NCI-H2227 treated with DMSO at 0.1 percent for 48 hours (cell line): Measurements from ENCODE around the gene SHROOM3.
A peak's percentile ranks its signal among the peaks of the same experiment; 100 is the strongest.
"Not testable (repeated sequence)": the region's sequence is repeated elsewhere in the genome, so short reads cannot be mapped to it uniquely, and the experiment has no call there.

ENCODE experiments used
- DNase-seq: peaks from one replicate; lab custom pipeline; 2025; lab: John Stamatoyannopoulos, UW

The SHROOM3 gene

GRCh38 chr4:76434901-76435527 lies at the start of gene SHROOM3:
Gene SHROOM3 (plus strand): TSS chr4:76435229. CDS start chr4:76436053, 824 bp downstream.
- DNase-seq = no peak

- no peak for DNase-seq
Observed at GRCh38 chr4:76385974-76386373, 49.1 kb upstream of the SHROOM3 start.

GRCh38 chr4:76386566-76387305 lies 48.3 kb upstream of the SHROOM3 start:
- no peak for DNase-seq

- no peak for DNase-seq
Observed at GRCh38 chr4:76388160-76388908, 46.7 kb upstream of the SHROOM3 start.

DNA sequence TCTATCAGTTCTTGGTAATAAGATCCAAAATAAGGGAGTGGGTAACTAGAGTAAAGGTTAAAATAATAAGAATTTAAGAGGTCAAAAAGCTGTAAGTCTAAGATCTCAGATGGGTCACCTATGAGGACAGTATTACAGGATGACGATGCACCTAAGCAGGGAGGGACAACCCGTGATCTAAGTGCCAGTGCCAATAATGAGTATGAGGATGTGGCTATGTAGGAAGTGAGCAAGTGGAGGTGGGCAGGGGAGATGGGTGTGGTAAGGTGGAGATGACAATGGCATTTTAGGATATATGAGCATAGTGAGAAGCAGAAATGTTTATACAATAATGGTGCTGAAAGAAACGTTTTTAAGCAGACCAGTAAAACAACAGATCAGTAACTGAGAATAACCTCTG lies 33.4 kb upstream of the SHROOM3 start:
- no peak for DNase-seq

- no peak for DNase-seq
Observed at GRCh38 chr4:76406081-76406480, 28.9 kb upstream of the SHROOM3 start.

DNA sequence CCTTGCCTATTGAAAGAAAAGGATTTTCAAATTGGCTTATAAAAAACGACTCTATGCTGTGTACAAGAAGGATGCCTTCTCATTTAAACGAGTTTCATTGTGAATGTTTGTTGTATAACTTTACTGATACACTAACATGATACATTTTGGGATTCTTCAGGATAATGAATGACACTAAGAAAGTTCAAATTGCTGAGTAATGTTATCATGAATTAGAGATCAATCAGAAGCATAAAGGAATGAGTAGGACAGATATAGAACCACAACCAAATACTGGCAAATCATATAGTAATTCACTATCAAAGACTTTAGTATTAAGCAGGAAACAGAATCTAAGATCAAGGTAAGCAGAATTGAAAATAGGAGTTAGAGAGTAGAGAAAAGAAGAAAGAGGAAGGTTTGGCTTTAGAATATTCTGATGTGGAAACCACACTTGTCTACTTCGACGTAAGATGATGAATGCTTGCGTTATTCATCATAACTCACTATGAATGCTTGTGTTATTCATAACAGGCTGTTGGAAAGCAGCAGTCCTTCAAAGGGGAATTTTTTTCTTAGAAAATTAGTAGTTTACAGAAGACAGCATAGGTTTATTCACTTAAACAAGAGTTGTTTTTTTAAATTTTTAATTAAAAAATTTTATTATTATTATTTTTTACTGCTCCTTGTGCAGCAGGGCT lies 27.4 kb upstream of the SHROOM3 start:
- DNase-seq = no peak

- DNase-seq = no peak
Observed at GRCh38 chr4:76410636-76411035, 24.4 kb upstream of the SHROOM3 start.

DNA sequence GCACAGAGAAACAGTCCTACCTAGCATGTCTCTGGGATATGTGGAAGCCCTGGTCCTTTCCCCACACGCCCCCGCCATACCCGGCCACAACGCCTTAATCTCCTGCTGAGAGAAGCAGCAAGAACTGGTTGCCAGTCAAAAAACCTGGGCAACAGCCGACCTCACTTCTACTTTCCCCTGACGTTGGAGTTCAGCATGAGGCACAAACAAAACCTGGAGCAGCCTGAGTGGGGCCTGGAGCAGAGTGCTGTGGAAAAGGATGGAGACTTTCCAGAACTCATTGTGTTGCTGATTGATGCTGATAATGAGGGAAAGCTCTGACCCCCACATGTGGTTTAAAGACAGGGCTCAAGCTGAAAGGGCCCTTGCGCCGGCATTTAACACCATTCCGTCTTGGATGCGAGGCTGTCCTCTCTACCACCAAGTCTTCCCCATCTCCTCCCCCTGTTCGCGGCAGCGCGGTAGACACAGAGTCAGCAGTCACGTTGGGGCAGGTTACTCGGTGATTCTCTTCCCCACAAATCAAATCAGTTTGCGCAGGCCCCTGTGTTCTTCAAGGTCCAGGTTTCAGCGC lies 14.8 kb upstream of the SHROOM3 start:
- no peak for DNase-seq

- no peak for DNase-seq
Observed at GRCh38 chr4:76420762-76421581, 14.1 kb upstream of the SHROOM3 start, which contains the start of gene CCDC158. Gene CCDC158 (minus strand): TSS chr4:76421141. CDS start chr4:76403207, 17,934 bp downstream.

DNA sequence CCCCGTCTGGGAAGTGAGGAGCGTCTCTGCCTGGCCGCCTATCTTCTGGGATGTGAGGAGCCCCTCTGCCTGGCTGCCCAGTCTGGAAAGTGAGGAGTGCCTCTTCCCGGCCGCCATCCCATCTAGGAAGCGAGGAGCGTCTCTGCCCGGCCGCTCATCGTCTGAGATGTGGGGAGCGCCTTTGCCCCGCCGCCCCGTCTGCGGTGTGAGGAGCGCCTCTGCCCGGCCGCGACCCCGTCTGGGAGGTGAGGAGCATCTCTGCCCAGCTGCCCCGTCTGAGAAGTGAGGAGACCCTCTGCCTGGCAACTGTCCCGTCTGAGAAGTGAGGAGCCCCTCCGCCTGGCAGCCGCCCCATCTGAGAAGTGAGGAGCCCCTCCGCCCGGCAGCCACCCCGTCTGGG lies 11.9 kb upstream of the SHROOM3 start:
- not testable (repeated sequence) for DNase-seq

- no peak for DNase-seq
Observed at GRCh38 chr4:76426272-76426671, 8.8 kb upstream of the SHROOM3 start.

- DNase-seq = no peak
Observed at GRCh38 chr4:76429636-76430035, 5.4 kb upstream of the SHROOM3 start.

- DNase-seq = peak; percentile 13
Observed at GRCh38 chr4:76430519-76431388, 4.3 kb upstream of the SHROOM3 start.

DNA sequence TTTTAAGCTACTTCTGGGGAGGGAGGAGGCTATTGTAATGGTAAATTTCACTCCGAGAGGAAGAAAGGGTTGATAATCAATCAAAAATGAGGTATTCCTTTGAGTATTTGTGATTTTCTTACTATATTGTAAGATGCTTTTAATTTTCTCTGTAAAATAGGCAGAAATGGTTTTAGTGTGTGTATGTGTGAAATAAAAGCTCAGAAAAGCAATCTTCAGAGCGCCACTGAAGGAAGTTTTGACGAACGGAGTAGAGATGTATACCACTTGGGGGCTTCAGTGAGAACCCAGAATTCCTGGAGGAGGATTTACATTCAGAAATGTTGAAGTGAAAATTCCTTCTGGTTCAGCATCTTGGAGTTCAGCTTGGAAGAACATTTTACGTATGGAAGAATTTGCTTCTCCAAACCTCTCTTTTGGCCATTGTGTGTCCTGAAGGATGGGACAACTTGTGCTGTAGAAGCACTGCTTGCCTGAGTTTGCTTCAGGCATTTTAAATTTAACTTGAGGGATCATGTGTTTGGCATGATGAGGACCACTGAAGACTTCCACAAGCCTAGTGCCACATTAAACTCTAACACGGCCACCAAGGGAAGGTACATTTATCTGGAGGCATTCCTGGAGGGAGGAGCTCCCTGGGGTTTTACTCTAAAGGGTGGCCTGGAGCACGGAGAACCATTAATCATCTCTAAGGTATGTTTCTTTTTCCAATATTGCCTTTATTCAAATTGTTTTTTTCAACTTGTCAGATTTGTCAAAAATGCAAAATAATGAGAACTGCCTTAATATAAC lies 695 bp downstream of the SHROOM3 start:
- no peak for DNase-seq

- DNase-seq = no peak
Observed at GRCh38 chr4:76439491-76439890, 4.5 kb downstream of the SHROOM3 start.

DNA sequence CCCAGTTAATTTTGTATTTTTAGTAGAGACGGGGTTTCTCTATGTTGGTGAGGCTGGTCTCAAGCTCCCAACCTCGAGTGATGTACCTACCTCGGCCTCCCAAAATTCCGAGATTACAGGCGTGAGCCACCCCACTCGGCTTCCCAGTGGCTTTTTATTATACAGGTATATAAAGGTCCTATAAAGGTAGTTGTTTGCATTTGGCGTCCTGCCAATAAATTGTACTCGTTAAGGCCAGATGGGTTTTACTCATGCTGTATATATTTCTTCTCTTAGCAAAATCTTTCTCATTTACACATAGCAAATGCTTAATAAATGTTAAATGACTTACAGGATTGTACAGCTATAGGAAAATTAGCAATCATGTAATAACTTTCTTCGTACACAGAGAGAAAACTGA lies 6.9 kb downstream of the SHROOM3 start:
- DNase-seq = no peak

GRCh38 chr4:76442807-76443206 lies 7.8 kb downstream of the SHROOM3 start:
- no peak for DNase-seq

- DNase-seq = no peak
Observed at GRCh38 chr4:76443376-76443775, 8.3 kb downstream of the SHROOM3 start.
